Activated CD8-positive, alpha-beta memory T cell treated with anti-CD3 and anti-CD28 coated beads for 24 hours (primary cell): ENCODE data around the gene GPANK1.

Experiments used
- DNase-seq: peaks from one replicate; pipeline ENCODE4 v3.0.0-alpha.2; 2020

GPANK1 gene

DNA sequence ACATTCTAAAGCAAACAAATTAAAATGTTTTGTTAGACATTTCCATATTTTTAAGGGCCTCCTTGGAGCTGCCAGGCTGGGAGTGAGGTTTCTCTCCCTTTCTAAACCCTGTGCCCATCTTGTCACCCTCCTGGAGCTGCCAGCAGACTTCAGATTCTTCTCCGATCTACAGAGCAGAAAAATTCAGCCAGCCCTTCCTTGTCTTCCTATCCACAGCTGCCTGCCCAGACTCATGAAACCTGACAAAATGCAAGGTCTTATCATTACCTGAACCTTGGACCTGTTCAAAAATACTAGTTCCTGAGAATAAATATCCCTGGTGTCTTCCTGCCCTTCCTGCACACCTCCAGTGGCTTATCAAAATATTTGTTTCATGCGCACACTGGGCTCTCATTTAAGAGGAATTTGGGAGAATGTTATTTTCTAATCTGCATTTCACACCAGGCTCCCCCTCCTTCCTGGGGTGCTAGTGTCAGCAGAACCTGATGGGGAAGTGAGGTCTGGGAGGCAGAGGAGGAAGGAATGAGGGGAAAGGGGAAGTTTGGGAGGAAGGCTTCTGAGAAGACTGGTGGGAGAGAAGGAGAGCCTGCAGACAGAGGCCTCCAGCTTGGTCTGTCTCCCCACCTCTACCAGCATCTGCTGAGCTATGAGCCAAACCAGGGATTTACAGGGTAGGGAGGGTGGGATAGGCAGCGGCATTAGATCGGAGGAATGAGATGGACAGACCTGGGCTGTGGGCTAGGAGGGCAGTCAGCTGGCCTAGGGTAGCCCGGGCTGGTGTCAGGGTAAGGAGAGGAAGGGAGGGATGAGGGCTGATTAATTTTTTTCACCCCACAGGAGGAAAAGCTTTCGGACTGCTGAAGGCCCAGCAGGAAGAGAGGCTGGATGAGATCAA lies 49.9 kb downstream of the GPANK1 start, which contains the start of gene AIF1:
AIF1 (plus strand) TSS at position 551 of the 895 bp plus-strand sequence; CDS start at position 647, 96 bp downstream.
- no peak for DNase-seq

DNA sequence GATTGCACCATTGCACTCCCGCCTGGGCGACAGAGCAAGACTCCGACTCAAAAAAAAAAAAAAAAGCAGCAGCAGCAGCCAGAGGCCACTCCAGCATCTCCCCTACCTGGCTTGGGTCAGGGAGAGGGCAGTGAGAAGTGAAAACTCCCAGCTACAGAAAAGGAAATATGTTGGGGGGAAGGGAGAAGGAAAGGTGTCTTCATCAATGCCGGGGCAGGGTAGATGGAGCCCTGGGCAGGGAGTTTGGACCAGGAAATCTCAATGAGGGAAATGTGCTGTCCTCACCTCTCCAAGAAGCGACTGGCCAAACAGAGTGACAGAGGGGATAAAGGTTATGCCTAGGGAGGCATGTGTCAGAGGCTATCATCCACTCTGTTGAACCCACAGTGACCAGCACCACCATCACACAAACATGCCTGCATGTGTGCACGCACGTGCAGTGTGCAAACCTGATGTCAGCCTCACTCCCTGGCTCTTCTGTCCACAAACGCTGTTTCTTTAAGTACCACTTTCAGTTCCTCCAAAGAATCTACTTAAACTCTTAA lies 50.6 kb downstream of the GPANK1 start:
- DNase-seq = no peak
